Measurements from ENCODE around the gene KIF1B.

KIF1B gene

DNA sequence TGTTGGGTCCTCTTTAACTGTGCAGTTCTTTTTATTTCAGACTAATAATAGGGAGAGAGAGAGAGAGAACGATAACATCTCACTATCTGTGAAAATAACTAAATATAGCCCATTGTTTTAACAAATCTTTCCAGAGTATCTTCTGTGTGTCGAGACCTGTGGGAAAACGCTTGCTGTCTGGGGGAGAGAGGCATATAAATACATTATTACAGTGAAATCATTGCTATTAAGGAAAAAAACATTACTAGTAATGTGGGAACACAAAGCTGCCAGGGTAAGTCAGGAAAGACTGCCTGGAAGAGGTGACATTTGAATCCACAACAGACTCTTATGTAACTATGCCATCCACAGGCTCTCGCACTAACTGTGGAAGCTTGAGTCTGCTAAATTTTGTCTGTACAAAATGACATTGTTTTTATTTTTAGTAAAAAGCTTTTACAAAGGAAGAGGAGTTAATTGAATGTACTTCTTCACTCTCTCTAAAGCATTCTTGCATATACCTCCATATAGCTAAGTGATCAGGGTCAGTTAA, 128.7 kb downstream of the KIF1B start:
- TF ChIP-seq, protein P1, sequence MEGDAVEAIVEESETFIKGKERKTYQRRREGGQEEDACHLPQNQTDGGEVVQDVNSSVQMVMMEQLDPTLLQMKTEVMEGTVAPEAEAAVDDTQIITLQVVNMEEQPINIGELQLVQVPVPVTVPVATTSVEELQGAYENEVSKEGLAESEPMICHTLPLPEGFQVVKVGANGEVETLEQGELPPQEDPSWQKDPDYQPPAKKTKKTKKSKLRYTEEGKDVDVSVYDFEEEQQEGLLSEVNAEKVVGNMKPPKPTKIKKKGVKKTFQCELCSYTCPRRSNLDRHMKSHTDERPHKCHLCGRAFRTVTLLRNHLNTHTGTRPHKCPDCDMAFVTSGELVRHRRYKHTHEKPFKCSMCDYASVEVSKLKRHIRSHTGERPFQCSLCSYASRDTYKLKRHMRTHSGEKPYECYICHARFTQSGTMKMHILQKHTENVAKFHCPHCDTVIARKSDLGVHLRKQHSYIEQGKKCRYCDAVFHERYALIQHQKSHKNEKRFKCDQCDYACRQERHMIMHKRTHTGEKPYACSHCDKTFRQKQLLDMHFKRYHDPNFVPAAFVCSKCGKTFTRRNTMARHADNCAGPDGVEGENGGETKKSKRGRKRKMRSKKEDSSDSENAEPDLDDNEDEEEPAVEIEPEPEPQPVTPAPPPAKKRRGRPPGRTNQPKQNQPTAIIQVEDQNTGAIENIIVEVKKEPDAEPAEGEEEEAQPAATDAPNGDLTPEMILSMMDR (conservative IDR thresholded peaks at IDR 0.05): no peak
- H3K27ac ChIP-seq: no peak overlapping the region

DNA sequence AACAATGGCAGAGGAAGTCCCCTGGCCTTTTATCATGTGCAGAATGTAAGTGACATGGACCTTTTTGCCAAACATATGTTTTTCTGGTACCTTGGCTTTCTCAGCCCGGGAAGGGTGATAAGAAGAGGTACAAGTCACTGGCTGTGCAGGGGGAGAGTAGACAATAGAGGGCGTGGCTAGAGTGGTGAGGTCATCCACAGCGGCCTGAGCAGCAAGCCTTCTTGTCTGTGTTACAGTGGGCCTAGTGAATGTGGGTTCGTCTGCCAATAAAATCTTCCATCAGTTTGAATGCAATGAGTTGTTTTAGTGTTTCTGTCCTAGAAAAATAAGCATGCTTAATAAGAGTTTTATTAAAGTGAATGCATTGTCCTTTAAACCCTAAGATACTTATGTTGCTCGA, 129.4 kb downstream of the KIF1B start:
- TF ChIP-seq, protein P1 (conservative IDR thresholded peaks at IDR 0.05): no peak
- H3K27ac ChIP-seq: no peak overlapping the region

DNA sequence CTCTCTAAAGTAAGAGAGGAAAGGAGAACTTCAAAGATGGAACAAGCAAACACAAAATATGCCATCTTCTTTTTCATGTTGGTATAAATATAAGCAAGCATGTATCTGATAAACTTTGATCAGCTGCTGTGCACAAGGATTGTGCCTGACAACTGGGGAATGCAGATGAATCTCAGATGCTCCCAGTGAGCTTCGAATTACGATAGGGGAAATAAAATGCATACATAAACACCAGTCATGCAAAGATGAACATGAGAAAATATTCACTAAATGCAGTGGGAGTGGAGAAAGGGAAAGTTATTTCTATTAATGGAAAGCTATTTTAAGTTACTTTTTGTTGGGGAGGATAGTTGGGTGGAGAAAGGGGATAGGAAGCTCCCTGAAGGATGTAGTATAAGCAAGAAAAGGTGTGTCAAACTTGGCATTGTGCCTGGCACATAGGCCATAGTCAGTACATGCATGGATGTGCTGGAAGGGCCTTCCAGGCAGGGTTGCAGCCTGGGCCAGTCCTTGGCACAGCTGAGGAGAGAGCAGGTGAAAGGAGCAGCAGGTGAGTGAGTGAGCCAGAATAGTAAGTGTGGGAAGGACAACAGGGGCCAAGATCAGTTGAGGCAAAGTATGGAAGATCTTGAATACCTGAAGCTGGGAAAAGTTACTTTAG, 130.7 kb downstream of the KIF1B start:
- TF ChIP-seq, protein P1 (conservative IDR thresholded peaks at IDR 0.05): no peak
- H3K27ac ChIP-seq: no peak overlapping the region

DNA sequence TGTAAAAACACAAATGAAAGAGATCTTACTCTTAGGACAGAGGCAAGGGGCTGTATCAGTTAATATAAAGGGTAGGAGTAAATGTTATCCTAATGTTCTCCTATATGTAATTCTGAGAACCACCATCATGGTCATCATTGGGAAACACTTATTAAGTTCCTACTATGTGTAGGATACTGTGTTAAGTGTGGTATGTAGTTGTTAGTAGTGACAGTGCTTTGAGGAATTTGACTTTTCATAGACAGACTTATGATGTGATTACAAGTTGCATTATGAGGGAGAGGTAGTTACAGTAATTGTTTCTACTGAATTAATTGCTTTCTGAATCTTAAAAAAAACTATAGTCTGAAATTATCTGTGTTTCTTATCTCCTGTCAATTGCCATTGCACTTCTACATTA, 136.7 kb downstream of the KIF1B start:
- no peak overlapping the region for H3K27ac ChIP-seq
- TF ChIP-seq, protein P1 (conservative IDR thresholded peaks at IDR 0.05): no peak

DNA sequence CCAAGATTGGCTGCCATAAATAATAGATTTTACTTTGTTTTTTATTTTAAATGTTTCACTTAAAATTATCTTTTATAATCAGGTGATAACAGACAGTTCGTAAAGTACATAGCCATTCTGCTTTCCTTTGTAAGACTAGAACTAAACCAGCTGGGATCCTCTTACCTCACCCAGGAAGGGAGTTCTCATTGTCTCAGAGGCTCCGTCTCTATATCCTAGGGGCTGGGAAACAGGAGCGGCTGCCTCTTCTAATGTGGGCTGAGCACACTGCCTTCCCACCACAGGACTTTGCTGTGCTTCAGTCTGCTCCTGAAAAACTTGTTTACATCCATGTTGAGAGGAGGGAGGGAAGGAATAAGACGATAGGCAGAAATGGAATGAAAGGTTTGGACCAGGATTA, 142.9 kb downstream of the KIF1B start:
- H3K27ac ChIP-seq: no peak overlapping the region
- TF ChIP-seq, protein P1 (conservative IDR thresholded peaks at IDR 0.05): no peak

DNA sequence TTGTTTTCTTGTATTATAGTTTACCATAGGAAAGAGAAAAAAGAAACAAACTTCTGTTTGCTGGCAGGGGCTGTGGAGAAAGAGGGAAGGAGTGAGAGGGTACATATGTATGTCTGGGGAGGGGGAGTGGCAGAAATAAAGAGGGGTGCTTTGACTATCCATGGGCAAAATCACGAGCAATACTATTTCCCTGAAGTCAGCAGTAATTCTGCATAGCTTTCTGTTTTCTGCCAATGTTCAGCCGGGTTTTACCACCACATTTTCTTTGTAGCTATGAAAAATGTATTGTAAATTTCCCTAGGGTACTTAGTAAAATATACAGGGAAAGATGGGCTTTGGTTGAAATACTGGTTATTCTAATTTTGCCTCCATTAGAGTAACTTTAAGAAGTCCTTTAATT, 143.3 kb downstream of the KIF1B start:
- TF ChIP-seq, protein P1 (conservative IDR thresholded peaks at IDR 0.05): no peak
- H3K27ac ChIP-seq: no peak overlapping the region

DNA sequence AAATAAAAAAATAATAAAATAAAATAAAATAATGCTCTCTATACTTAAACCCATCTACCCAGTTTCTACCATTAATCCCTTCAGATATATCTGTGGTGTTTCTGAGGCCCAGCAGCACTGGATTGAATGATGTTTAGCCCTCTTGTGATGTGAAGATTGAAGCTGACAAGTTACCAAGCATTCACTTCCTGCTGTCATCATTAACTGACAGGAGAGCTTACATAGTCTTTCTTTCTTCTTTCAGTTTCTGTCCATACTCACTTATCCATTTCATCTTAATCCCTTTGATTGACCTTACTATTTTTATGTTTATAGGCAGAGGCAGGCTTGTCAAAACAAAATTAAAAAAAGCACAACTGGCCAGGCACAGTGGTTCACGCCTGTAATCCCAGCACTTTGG, 149.7 kb downstream of the KIF1B start:
- TF ChIP-seq, protein P1 (conservative IDR thresholded peaks at IDR 0.05): no peak
- no peak overlapping the region for H3K27ac ChIP-seq
